AG09319 (cell line): ENCODE measurements around the gene B3GNT5.

Experiments used
- DNase-seq: peaks from one replicate; pipeline ENCODE4 v3.0.0-alpha.2; 2010; ENCODE audit warnings: low read depth; ENCODE audit errors: extremely low read depth
- CTCF ChIP-seq: IDR thresholded peaks from 2 replicates; pipeline ENCODE4 v1.5.1; 2011; ENCODE audit warnings: low read depth, mild to moderate bottlenecking, inconsistent platforms, low read length, moderate library complexity

Gene B3GNT5

GRCh38 chr3:183230826-183231225 is 22.2 kb upstream of the B3GNT5 start:
- no peak for DNase-seq
- no peak for TF ChIP-seq CTCF

DNA sequence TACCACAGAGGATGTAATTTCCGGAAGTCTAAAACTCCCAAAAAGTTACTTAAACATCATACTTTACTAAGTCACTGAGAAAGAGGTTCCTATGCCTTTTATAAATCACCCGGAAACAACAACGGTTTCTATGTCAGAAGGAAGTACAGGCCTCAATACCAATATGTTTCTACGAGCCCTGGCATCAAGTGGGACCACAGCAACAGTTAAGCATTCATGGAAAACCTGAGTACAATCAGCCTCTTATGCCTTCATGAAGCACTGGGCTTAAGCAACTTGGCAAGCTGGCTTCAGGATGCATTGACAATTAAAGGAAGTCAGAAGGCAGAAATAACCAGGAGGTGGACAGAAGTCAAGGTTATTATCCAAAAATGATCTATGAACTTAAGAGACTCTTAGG is 19.1 kb upstream of the B3GNT5 start:
- TF ChIP-seq CTCF, result no peak
- no peak for DNase-seq

DNA sequence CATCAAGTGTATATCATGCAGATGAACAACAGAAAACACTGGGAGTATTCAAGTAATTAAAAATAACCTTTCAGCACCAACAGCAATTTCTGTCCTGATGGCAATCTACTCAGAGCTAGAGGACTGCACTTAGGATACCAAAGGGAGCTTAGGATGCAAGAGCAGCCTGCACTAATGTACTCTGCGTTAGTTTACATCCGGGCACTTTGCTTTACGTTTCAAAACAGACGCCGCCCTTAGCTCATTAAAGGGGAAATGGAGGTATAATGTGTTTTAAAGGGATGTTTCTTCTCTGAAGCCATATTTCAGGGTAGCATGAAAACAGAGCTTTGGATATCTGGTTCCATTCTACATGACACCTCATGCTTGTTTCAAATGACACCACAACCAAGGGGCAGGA is 14.0 kb upstream of the B3GNT5 start:
- no peak for DNase-seq
- no peak for TF ChIP-seq CTCF

GRCh38 chr3:183242431-183242830 is 10.6 kb upstream of the B3GNT5 start:
- no peak for DNase-seq
- no peak for TF ChIP-seq CTCF

GRCh38 chr3:183244219-183244618 is 8.8 kb upstream of the B3GNT5 start:
- no peak for TF ChIP-seq CTCF
- no peak for DNase-seq

- TF ChIP-seq CTCF, result no peak
- DNase-seq, result no peak
Measured at GRCh38 chr3:183244981-183245476, 8.0 kb upstream of the B3GNT5 start.

DNA sequence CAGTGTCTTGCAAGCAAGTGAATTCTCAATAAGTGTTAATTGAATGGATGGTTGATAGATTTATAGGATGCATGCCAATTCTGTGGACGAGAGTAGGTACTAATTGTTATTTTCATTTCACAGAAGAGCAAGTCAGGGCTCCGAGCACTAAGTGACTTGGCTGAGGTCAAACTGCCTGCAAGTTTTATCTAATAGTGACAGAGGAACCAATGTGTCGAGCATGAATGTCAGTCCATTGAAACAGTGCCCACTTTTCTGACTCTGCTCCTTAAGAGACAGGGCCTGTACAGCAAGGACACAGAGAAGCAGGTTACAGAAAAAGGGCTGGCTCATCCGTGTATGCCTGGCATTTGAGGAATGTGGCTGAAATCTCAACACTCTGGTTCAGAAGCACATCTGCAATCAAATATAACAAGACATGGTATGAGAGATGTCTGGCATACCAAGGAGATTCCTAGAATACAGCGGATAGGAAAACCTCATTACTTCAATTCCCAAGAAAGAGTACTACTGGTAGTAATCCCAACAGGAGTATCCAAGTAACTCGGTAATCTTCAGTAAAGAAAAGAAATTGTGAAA is 6.0 kb upstream of the B3GNT5 start:
- no peak for DNase-seq
- TF ChIP-seq CTCF, result no peak
